ENCODE data around the gene SORCS2.
"Not testable (repeated sequence)": the region's sequence is repeated elsewhere in the genome, so short reads cannot be mapped to it uniquely, and the experiment has no call there.

Gene SORCS2

DNA sequence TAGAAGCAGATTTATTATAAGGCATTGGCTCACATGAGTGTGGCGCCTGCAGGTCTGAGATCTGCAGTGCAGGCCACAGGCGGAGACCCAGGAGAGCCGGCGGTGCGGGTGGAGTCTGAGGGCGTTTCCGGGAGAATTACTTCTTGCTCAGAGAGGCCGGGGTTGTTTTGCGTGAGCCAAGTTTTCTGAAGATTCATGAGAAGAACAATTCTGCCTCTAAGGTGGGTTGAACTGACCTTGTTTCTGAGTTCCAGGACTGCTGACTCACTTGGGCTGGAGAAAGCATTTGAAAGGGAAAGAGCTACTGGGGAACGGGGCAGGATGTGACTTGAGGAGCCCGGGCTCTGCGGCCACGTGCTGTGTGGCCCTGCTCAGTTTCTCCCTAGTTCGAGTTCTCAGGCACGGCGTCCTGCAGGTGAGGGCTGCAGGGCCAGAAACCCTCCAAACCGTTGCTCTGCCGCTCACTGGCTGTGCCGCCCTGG lies 36.7 kb upstream of the SORCS2 start:
- no peaks in the 10 kb centered on the region for H3K36me3 ChIP-seq (ENCODE audit: insufficient read depth, low read length)
- H3K9me3 ChIP-seq (ENCODE audit: control insufficient read depth, insufficient read depth, low read length), result no peaks in the 10 kb centered on the region
- H3K4me1 ChIP-seq (ENCODE audit: insufficient read depth, low read length), result peaks cover 9% of the 10 kb centered on the region; the same call in 1 of the 2 replicates
- H3K9ac ChIP-seq (ENCODE audit: low read depth, low read length), result no peak overlapping the region

DNA sequence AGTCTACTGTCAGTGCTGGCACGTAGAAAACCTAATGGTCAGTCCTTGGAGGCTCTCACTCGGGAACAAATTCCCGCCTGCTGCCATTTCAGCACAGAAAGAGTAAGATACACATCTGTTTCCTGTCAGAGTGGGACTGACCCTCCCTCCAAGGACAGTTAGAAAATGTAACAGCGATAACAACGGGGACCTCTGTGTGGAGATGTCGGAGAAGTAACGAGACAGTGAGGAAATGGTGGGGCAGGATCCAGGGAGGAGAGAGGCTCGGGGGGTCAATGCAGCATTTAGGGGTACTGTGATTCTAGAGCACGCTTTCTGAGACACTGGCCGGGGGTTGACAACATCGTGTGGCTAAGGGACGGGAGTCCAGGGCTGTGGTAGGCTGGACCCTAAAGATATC lies 36.0 kb upstream of the SORCS2 start:
- Histone ChIP-seq H3K36me3 (ENCODE audit: insufficient read depth, low read length) (no peaks in the 10 kb centered on the region), H3K9me3 (ENCODE audit: control insufficient read depth, insufficient read depth, low read length) (no peaks in the 10 kb centered on the region), H3K9ac (ENCODE audit: low read depth, low read length) (no peak overlapping the region), H3K4me1 (ENCODE audit: insufficient read depth, low read length) (peaks cover 9% of the 10 kb centered on the region; the same call in 1 of the 2 replicates)

DNA sequence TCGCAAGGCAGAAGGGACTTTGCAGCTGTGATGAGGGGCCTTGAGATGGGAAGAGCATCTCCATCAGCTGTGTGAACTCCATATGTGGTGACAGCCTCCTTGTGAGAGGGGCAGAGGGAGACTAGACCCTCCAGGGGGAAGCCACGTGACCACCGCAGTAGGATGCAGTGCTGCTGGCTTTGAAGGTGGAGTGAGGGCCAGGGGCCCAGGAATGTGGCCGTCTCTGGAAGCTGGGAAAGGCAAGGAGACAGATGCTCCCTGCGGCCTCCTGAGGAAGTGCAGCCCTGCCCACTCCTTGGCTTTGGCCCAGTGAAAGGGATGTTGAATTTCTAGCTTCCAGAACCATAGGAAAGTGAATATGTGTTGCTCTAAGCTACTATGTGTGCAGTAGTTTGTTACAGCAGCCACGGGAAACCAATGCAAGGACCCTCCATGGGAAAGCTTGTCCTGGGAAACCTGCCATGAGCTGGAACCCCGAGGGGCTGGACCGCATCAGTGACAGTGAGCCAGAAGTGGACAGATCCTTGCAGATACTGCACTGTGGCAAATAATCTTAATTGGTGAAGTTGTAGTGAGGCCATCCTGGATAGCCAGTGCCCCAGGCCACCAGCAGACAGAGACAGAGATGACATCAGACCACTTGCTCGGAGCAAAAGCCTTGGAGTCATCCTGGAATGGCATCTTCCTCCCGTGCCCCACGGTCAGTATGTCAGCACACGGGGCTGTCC lies 35.4 kb upstream of the SORCS2 start:
- Histone ChIP-seq H3K36me3 (ENCODE audit: insufficient read depth, low read length) (no peaks in the 10 kb centered on the region), H3K9me3 (ENCODE audit: control insufficient read depth, insufficient read depth, low read length) (no peaks in the 10 kb centered on the region), H3K4me1 (ENCODE audit: insufficient read depth, low read length) (peaks cover 9% of the 10 kb centered on the region; the same call in 1 of the 2 replicates), H3K9ac (ENCODE audit: low read depth, low read length) (no peak overlapping the region)

DNA sequence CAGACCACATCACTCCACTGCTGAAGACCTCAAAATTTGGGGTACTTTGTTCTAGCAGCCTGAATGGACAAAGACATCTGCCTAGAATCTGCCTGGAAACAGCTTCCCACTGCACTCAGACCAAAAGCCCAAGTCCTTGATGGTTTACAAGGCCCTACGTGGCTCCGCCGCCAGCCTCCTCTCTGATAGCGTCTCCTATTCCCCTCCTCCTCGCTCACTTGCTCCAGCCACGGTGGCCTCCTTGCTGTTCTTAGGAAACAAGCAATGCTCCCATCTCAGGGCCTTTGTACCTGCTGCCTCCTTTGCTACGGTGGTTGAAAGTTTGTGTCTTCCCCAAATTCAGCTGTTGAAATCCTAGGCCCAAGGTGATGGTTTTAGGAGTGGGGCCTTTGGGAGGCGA lies 34.7 kb upstream of the SORCS2 start:
- no peak overlapping the region for H3K9ac ChIP-seq (ENCODE audit: low read depth, low read length)
- no peaks in the 10 kb centered on the region for H3K36me3 ChIP-seq (ENCODE audit: insufficient read depth, low read length)
- H3K9me3 ChIP-seq (ENCODE audit: control insufficient read depth, insufficient read depth, low read length), result no peaks in the 10 kb centered on the region
- H3K4me1 ChIP-seq (ENCODE audit: insufficient read depth, low read length), result peaks cover 9% of the 10 kb centered on the region; the same call in 1 of the 2 replicates

DNA sequence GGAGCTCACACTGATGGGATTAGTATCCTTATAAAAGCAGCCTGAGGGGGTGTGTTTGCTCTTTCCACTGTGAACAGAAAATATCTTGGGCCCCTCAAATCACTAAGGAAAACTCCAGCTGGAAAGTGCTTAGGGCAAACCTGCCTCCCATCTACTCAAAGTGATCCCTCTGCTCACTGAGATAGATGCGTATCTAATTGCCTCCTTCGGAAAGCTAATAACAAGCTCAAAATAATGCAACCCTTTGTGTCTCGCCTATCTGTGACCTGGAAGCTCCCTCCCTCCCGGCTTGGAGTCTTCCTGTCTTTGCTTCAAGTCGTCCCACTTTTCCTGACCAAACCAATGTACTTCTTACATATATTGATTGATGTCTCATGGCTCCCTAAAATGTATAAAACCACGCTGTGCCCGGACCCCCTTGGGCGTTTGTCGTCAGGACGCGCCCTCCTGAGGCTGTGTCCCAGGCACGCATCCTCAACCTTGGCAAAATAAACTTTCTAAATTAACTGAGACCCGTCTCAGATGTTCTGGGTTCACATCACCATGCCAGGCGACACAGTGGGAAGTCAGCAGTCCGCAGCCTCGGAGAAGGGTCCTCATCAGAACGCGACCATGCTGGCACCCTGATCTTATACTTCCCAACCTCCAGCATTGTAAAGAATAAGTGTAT lies 34.1 kb upstream of the SORCS2 start:
- Histone ChIP-seq H3K36me3 (ENCODE audit: insufficient read depth, low read length) (no peaks in the 10 kb centered on the region), H3K4me1 (ENCODE audit: insufficient read depth, low read length) (peaks cover 9% of the 10 kb centered on the region; the same call in 1 of the 2 replicates), H3K9me3 (ENCODE audit: control insufficient read depth, insufficient read depth, low read length) (no peaks in the 10 kb centered on the region), H3K9ac (ENCODE audit: low read depth, low read length) (no peak overlapping the region)

DNA sequence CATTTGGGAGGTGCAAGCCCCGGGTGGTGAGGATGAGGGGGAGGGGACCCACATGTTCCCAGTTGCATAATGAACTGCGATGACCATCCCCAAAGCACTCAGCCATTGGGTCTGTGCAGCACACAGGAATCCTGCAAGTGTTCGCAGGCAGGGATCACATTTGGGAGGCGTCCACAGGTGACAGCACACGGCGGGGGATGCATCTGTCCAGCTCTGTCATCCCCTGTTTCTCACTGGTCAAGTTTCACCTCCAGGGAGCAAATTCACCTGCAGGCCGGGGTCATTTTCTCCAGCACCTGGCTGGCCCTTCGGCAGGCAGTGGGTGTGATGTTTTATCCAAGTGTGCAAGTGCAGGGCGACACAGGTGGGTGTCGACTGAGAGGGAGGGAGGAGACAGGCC lies 33.3 kb upstream of the SORCS2 start:
- no peak overlapping the region for H3K9ac ChIP-seq (ENCODE audit: low read depth, low read length)
- H3K9me3 ChIP-seq (ENCODE audit: control insufficient read depth, insufficient read depth, low read length), result no peaks in the 10 kb centered on the region
- H3K36me3 ChIP-seq (ENCODE audit: insufficient read depth, low read length), result no peaks in the 10 kb centered on the region
- peaks cover 9% of the 10 kb centered on the region; the same call in 1 of the 2 replicates for H3K4me1 ChIP-seq (ENCODE audit: insufficient read depth, low read length)

DNA sequence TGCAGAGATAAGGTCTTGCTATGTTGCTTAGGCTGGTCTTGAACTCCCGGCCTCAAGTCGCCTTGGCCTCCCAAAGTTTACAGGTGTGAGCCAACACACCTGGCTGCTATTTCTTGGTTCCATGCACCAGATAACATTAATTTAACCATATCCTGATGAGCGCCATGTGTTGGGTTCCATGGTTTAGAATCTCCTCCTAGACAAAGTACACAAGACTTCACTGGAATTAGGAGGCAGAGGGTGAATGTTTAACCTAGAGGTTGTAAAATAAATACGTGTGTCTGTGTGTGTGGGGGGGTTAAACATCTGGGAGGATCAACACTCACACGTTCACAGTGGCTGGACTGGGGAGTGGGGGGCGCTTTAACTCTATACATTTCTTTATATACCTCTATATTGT lies 32.4 kb upstream of the SORCS2 start:
- no peaks in the 10 kb centered on the region for H3K36me3 ChIP-seq (ENCODE audit: insufficient read depth, low read length)
- peaks cover 9% of the 10 kb centered on the region; the same call in 1 of the 2 replicates for H3K4me1 ChIP-seq (ENCODE audit: insufficient read depth, low read length)
- no peaks in the 10 kb centered on the region for H3K9me3 ChIP-seq (ENCODE audit: control insufficient read depth, insufficient read depth, low read length)
- no peak overlapping the region for H3K9ac ChIP-seq (ENCODE audit: low read depth, low read length)

DNA sequence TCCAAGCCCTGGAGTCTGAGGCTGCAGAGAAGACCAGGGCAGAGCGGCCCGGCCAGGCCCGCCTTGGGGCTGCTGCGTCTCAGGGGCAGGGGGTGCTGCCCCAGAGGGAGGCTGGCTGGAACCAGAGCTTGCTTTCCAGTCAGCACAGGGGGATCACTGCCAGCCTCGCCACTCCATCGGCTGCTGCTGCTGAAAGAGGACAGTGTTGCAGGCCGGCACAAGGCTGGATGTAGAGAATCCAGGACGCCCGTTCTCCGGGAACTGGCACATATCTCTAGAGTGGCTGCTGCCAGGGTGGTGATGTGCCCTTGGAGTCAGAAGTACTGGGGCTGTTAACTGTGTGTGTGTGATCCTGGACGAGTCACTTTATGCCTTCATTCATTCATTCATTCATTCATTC lies 31.9 kb upstream of the SORCS2 start:
- no peak overlapping the region for H3K9ac ChIP-seq (ENCODE audit: low read depth, low read length)
- H3K4me1 ChIP-seq (ENCODE audit: insufficient read depth, low read length), result peaks cover 9% of the 10 kb centered on the region; the same call in 1 of the 2 replicates
- no peaks in the 10 kb centered on the region for H3K9me3 ChIP-seq (ENCODE audit: control insufficient read depth, insufficient read depth, low read length)
- H3K36me3 ChIP-seq (ENCODE audit: insufficient read depth, low read length), result no peaks in the 10 kb centered on the region

DNA sequence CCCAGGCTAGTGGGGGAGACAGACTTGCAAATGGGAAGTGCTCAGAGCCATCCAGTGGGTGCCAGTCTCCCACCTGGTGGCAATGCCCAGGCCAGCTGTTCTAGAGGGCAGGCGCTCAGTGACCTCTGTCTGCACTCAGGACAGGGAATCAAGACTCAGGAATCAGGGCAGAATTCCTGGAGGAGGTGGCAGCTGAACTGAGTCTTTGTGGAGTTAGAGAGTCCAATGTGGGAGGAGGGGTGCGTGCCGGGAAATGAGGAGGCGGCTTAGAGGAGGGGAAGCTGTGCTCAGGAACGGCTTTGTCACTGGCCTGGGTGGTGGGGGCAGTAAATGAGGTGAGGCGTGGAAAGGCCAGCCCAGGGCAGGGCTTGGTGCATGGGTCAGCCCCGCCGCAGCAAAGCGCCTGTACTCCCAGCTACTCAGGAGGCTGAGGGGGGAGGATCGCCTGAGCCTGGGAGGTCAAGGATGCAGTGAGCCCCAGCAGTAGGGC lies 31.3 kb upstream of the SORCS2 start:
- Histone ChIP-seq H3K4me1 (ENCODE audit: insufficient read depth, low read length) (peaks cover 7% of the 10 kb centered on the region; the same call in 1 of the 2 replicates), H3K9me3 (ENCODE audit: control insufficient read depth, insufficient read depth, low read length) (no peaks in the 10 kb centered on the region), H3K36me3 (ENCODE audit: insufficient read depth, low read length) (no peaks in the 10 kb centered on the region), H3K9ac (ENCODE audit: low read depth, low read length) (no peak overlapping the region)

DNA sequence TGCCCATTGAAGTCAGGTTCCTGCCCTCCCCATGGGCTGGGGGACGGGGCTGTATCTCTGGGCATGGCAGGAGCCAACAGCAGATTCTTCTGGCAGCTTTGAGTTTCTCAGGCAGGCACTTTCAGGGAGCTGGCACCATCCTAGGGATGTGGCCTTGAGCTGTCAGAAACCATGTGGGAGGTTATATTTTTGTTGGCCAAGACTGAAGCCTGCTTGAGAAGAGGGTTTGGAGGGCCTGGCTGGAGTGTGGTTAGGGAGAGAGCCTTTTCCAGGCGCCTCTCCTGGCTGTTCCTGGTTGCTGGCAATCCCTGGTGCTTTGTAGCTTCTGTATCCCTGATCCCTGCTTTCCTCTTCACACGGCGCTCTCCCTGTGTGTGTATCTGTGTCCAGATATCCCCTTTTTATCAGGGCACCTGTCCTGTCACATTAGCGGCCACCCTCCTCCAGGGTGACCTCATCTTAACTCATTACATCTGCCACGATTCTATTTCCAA lies 30.6 kb upstream of the SORCS2 start:
- H3K9me3 ChIP-seq (ENCODE audit: control insufficient read depth, insufficient read depth, low read length), result no peaks in the 10 kb centered on the region
- no peak overlapping the region for H3K9ac ChIP-seq (ENCODE audit: low read depth, low read length)
- H3K4me1 ChIP-seq (ENCODE audit: insufficient read depth, low read length), result peaks cover under 1% of the 10 kb centered on the region; the same call in 1 of the 2 replicates
- H3K36me3 ChIP-seq (ENCODE audit: insufficient read depth, low read length), result no peaks in the 10 kb centered on the region

DNA sequence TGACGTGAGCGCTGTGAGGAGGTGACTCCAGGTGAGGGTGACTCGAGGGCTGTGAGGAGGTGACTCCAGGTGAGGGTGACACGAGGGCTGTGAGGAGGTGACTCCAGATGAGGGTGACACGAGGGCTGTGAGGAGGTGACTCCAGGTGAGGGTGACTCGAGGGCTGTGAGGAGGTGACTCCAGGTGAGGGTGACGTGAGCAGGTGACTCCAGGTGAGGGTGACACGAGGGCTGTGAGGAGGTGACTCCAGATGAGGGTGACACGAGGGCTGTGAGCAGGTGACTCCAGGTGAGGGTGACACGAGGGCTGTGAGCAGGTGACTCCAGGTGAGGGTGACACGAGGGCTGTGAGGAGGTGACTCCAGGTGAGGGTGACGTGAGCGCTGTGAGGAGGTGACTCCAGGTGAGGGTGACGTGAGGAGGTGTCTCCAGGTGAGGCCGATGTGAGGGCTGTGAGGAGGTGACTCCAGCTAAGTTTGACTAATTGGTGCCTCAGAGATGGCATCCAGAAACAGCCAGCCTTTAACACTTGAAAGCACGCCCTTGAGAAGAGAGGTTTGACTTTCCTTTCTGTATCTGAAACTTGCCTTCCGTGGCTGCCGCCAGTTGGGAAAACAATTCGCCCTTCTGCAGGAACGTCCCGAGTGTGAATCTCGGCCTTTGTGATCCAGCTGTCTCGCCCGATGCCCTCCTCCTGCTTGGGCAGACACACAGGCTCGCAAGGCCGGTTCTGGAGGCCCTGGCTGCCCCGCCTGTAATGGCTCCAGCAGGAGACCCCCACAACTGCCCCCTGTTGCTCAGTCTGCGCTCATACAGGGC lies 27.1 kb upstream of the SORCS2 start:
- H3K36me3 ChIP-seq (ENCODE audit: insufficient read depth, low read length); H3K9ac ChIP-seq (ENCODE audit: low read depth, low read length); H3K9me3 ChIP-seq (ENCODE audit: control insufficient read depth, insufficient read depth, low read length); H3K4me1 ChIP-seq (ENCODE audit: insufficient read depth, low read length): not testable (repeated sequence)

DNA sequence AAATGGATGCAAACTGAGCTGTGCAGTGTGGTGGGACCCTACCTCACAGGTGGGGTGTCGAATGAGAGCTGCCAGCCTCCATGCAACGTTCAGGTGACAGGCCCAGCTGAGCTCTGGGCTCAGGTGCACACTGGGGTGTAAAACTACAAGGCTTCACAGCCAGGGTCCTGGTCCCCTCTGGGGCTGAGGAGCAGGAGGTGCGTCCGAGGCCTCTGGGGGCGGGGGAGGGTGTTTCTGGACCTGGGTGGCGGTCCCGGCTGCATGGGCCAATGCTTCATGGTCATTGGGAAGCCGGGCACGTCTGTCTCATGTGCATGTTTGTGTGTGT lies 26.5 kb upstream of the SORCS2 start:
- no peaks in the 10 kb centered on the region for H3K9me3 ChIP-seq (ENCODE audit: control insufficient read depth, insufficient read depth, low read length)
- no peaks in the 10 kb centered on the region; the same call in 1 of the 2 replicates for H3K4me1 ChIP-seq (ENCODE audit: insufficient read depth, low read length)
- no peaks in the 10 kb centered on the region for H3K36me3 ChIP-seq (ENCODE audit: insufficient read depth, low read length)
- H3K9ac ChIP-seq (ENCODE audit: low read depth, low read length), result no peak overlapping the region

DNA sequence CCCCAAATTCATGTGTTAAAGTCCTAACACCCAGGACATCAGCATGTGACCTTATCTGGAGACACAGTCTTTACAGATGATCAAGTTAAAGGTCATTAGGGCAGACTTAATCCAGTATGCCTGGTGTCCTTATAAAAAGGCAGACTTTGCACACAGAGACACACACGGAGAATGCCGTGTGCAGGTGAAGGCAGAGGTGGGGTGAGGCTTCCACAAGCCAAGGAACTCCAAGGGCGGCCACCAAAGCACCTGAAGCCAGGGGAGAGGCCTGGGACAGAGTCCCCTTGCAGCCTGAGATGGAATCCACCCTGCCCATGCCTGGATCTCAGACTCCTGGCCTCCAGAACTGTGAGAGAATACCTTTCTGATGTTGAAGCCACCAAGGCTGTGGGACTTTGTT lies 26.1 kb upstream of the SORCS2 start:
- Histone ChIP-seq H3K4me1 (ENCODE audit: insufficient read depth, low read length) (no peaks in the 10 kb centered on the region), H3K36me3 (ENCODE audit: insufficient read depth, low read length) (no peaks in the 10 kb centered on the region), H3K9ac (ENCODE audit: low read depth, low read length) (no peak overlapping the region), H3K9me3 (ENCODE audit: control insufficient read depth, insufficient read depth, low read length) (no peaks in the 10 kb centered on the region)

DNA sequence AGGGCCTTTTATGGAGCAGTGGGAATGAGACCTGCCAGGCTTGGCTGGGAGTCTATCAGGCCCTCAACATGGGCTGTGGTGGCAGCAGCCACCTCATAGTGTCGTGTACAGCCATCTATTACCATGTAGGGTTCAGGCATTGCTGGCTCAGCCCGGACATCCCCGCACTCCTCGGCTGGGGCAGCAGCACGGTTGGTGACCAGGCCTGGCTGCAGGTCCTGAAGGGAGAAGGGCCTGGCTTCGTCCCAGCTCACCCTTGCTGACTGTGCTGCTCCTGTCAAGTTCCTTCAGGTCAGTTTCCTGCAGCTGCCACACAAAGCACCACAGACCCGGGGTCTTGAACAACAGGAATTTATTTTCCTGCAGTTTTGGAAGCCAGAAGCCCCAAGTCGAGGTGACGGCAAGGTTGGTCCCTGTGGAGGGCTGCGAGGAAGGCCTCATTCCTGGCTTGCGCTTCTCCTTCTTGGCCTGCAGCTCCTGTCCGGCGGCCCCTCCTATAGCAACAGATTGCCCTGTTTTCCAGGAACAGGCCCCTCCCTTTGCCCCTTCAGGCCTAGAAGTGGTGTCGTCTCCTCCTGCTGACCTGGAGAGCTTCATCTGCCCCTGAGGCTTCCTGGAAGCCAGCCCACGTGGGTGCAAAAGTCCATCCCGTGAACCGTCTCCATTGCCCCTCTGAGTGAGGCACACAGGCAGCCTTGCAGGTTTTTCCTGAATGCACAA lies 25.2 kb upstream of the SORCS2 start:
- Histone ChIP-seq H3K9me3 (ENCODE audit: control insufficient read depth, insufficient read depth, low read length) (no peaks in the 10 kb centered on the region), H3K9ac (ENCODE audit: low read depth, low read length) (no peak overlapping the region), H3K4me1 (ENCODE audit: insufficient read depth, low read length) (no peaks in the 10 kb centered on the region), H3K36me3 (ENCODE audit: insufficient read depth, low read length) (no peaks in the 10 kb centered on the region)
